A204.1 (cell line): ENCODE results near the gene BSCL2.
"Not testable (repeated sequence)": the region's sequence is repeated elsewhere in the genome, so short reads cannot be mapped to it uniquely, and the experiment has no call there.

Experiments used
- FAIRE-seq: peaks from 2 replicates; lab custom pipeline; 2012; peaks lifted over from hg19 to GRCh38; lab: Jason Lieb, UNC

The BSCL2 gene

DNA sequence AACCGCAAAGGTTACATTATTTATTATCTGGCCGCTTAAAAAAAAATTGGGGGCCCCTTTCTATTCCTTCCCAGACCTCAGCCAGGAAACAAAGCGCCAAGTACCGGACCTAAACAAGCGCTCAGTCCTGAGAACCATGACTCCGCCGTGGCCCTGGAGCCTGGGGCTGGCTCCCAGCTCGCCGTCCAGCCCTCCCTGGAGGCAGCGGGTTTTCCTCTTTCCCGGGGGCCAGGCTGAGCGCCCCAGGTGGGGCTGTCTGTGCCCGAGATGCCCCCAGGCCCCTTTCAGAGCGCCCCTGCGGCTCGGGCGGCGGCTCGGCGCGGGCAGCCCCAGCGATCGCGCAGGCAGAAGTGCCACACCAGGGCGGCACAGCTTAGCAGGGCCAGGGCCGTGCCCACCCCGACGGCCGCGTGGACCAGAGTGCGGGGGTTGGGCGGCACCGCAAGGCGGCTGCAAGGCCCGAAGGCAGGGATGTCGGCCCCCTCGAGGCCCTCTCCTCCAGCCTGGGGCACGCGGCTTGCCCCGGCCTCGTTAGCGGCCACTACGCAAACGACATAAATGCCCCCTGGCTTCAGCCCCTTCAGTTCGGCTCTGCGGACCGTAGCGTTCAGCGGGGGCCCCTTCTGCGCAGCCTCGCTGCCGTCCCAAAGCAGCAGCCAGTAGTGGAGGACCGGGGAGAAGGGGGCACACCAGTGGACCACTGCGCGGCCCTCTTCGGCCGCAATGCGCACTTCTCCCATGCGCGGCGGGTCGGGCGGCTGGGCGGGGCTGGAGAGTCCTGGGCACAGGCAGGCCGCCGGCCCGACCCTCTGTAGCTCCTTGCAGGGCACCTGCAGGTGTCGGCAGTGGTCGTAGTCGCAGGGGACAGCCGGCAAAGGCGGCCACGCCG, 19.5 kb downstream of the BSCL2 start:
- FAIRE-seq, result no peak

DNA sequence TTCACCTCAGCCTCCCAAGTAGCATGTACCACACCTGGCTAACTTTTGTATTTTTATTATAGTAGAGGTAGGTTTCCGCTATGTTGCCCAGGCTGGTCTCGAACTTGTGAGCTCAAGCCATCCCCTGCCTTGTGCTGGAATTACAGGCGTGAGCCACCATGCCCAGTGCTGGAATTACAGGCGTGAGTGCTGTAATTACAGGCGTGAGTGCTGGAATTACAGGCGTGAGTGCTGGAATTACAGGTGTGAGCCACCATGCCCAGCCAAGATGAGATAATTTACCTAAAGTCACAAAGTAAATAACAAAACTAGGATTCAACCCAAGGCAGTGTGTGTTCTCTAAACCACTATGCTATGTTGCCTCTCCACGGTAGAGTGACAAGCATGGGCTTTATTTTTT, 24.7 kb downstream of the BSCL2 start:
- FAIRE-seq, result no peak

DNA sequence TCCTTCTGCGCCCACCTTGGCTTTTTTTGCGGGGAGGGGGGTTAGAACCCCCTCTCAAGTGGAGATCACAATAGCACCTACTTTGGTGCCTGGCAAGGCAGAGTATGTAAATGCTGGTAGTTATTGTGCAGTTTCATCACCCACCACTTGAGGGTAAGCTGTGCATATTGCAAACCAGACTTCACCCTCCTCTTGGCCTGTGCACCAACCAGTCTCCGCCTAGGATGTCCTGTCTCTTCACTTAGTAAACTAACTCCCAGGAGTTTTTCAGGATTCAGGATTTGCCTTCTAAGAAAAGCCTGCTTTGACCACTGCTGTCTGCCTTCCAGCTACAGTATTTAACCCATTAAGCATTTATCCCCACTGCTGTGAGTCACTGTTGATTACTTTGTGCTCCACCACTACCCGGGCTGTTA, 26.4 kb downstream of the BSCL2 start:
- no peak for FAIRE-seq

DNA sequence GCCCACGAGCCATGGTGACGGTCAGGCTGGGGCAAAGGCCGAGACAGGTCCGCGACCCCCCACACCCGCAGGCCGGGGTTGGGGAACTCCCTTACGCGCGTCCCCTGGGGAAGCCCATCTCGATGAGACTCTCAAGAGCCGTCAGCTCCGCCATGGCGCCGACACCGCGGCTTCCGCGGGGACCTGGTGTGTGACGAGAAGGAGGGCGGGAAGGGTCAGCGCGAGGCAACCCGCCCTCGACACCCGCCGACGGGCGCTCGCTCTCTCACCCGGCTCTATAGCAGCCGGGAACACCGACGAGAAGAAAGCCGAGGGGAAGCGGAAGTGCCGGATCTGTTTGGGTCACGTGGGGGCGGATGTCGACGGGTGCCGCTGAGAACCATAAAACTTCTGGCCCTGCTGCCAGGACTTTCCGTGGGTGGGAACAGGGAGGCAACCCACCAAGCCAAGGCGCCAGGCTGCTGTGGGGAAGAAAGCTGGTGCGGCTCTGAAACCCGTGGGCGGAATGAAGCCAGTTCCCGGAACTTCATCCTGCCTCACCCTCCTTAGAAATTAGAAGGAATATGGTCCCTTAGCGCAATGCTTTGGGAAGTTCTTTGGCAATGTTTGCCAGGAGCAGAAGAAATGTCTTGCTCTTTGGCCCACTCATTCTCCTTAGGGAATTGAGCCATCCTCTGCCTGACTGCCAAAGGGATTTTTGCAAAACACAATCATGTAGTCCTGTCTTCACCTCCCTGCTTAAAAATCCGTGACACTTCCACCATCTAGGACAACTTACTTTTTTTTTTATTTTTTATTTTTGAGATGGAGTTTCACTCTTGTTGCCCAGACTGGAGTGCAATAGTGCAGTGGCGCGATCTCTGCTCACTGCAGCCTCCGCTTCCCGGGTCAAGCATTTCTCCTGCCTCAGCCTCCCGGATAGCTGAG, 28.2 kb downstream of the BSCL2 start, which contains the start of gene UBXN1:
Gene UBXN1 (minus strand): TSS at position 304 of the 927 bp plus-strand sequence. CDS start 150 bp downstream, at position 154.
- no peak for FAIRE-seq

DNA sequence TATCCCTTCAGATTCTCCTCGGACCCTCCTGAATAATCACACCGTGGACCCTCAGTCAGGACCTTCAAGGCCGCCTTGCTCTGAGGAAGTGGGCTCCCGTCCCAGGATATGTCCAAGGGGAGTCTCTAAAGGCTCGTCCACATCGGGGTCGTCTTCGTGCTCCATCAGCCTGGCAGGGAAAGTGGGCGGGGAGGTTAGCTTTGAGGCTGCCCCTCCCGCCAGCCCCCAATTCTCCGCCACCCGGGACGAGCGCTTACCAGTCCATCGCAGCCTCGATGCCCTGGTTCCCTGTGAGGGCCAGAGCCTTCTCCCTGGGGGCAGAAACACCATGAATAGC, 28.8 kb downstream of the BSCL2 start:
- FAIRE-seq, result no peak

DNA sequence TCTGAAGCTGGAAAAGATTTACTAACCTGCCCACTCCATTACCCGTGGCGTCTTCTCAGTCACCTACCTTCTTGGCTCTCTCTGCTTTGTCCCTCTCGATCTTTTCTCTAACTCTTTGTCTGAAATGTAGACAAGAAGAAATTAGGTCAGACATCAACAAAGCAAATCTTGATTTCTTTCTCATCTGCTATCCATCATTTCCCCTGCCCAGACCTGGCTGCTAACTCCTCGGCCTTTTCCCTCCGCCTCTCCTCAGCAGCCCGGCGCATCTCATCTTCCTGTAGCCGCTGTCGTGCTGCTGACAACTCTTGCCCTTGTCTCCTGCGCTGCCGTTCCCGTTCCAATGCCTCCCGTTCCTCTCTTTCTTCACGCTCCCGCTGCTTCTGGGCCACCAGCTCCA, 29.5 kb downstream of the BSCL2 start:
- no peak for FAIRE-seq

DNA sequence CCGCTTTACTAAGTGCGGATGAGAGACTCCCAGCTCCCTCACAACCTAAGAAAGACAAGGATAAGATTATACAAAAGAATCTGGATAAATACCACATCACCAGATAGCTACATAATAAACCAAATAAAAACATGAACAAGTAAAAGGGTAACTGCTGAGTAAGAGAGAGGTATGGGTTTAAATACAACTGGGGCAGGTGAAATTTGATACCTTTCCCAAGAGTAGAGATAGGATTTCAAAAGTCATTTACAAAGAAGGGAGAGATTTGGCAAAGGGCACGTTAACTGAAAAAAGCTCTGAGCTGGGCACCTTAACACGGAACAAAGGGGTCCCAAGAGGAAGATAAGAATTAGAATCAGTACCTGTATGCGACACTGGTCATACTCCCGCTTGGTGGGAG, 30.1 kb downstream of the BSCL2 start:
- no peak for FAIRE-seq

DNA sequence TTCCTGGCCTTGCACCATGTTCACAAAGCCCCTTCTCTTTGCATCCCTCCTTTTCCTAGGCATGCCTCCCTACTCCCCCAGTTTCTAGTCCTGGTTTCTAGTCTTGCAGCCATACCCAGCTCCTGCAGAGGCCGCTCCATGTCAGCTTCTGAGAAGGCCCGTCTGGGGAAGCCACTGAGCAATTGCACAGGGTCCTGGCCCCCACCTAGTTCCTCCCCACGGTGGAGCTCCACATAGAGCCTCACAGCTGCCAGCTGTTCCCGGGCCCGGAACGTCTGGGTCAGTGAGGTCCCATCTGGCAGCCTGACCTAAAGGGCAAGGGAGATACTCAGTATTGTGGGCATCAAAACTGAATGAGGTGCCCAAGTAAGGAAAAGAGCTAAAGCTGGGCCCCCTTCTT, 30.5 kb downstream of the BSCL2 start:
- FAIRE-seq, result no peak

DNA sequence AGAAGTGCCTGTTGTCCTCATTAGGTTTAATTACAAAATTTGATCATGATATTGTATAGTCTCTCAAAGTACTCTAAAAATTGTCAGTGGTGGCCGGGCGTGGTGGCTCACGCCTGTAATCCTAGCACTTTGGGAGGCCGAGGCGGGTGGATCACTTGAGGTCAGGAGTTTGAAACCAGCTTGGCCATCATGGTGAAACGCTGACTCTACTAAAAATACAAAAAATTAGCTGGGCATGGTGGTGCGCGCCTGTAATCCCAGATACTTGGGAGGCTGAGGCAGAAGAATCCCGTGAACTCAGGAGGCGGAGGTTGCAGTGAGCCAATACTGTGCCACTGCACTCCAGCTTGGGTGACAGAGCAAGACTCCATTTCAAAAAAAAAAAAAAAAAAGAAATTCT, 31.8 kb downstream of the BSCL2 start:
- not testable (repeated sequence) for FAIRE-seq

DNA sequence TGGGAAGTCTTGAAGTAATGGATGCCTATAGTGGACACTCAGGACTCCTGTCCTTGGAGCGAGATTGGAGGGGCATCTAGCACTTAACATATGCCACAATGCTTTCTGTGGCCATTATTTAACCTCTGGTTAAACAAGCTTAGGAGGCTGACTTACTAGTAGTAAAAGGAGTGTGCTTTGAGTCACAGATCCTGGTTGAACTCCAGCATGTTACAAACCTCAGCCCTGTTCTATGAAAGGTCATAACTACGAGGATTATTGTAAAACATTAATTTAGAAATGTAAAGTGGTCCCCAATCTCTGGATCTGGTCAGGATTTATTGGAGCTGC, 34.1 kb downstream of the BSCL2 start:
- no peak for FAIRE-seq

DNA sequence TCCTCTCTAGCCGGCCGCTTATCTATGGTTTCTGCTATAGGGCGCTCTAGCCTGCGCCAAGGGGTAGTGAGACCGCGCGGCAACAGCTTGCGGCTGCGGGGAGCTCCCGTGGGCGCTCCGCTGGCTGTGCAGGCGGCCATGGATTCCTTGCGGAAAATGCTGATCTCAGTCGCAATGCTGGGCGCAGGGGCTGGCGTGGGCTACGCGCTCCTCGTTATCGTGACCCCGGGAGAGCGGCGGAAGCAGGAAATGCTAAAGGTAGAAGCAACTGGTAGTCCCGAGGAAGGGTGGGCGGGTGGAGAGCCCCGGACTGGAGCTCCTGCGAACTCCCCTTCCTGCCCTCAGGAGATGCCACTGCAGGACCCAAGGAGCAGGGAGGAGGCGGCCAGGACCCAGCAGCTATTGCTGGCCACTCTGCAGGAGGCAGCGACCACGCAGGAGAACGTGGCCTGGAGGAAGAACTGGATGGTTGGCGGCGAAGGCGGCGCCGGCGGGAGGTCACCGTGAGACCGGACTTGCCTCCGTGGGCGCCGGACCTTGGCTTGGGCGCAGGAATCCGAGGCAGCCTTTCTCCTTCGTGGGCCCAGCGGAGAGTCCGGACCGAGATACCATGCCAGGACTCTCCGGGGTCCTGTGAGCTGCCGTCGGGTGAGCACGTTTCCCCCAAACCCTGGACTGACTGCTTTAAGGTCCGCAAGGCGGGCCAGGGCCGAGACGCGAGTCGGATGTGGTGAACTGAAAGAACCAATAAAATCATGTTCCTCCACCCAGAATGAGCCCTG, 35.4 kb downstream of the BSCL2 start, which contains the start of the genes LBHD1 and UQCC3:
Gene LBHD1 (minus strand): TSS at position 660 of the 782 bp plus-strand sequence. CDS start 2,236 bp downstream, outside the sequence.
Gene UQCC3 (plus strand): TSS at position 66 of the 782 bp plus-strand sequence. CDS start 73 bp downstream, at position 139.
- FAIRE-seq, result no peak

DNA sequence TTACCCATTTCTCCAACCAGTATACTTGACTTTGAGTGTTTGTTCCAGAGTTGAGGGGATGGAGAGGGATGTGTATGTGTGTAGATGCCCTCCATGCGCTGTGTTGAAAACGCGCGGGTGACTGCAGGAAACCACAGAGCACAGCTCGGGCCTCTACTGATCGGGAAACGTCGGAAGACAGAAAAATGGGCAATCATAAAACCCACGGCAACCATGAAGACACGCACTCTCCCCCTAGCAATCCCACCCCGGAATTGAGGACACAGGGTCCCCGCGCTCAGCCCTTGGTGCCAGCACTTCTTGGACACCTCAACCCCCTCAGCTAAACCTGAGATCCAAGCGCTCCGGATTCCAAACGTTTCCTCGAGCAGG, 36.0 kb downstream of the BSCL2 start:
- FAIRE-seq, result no peak

DNA sequence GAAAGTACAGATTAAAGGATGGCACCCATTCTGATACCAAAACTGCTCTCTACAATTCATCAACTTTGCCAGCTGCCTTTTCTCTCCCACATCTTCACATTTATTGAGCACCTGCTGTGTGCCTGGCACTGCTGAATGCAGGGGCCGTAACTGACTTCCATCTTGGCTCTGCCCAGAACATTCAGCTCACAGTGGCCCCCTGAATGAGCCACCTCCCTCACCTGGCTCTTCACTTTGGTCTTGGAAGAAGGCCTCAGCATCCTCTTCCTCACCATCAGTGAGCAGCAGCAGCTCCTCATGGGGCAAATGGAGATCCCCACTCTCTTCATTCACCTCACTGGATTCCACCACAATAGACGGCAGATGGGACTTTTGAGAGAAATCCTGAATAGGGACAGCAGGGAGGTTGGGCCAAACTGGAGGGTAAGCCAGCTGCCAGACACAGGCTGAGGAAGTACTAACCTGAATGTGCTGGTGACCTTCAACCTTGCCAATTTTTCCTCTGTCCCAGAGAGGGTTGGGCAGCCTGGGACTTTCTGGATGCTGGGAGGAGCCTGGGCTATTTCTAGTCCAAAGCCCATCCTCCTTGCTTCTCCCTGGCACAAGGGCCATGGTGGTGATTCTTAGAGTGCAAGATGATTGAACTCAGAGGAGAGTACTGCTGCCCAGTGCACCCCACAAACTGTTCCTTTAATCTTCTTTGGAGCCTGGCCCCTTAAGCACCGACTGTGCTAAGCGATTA, 37.6 kb downstream of the BSCL2 start:
- no peak for FAIRE-seq

DNA sequence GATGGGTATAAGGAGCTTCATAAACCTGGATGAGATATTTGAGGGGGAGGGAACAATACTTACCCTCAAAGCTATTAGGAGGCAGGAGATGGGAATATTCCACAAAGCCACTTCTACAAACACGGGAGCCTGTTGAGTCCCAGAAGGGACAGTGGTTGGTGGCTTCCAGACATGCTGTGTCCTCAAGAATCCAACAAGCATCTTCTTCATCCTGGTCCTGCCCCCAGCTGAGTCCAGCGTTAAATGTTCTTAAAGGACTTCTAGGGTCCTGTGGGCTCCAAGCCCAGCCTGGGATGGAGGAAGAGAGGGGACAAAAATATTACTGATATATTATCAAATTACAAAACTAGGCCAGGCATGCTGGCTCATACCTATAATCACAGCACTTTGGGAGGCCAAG, 39.8 kb downstream of the BSCL2 start:
- no peak for FAIRE-seq

DNA sequence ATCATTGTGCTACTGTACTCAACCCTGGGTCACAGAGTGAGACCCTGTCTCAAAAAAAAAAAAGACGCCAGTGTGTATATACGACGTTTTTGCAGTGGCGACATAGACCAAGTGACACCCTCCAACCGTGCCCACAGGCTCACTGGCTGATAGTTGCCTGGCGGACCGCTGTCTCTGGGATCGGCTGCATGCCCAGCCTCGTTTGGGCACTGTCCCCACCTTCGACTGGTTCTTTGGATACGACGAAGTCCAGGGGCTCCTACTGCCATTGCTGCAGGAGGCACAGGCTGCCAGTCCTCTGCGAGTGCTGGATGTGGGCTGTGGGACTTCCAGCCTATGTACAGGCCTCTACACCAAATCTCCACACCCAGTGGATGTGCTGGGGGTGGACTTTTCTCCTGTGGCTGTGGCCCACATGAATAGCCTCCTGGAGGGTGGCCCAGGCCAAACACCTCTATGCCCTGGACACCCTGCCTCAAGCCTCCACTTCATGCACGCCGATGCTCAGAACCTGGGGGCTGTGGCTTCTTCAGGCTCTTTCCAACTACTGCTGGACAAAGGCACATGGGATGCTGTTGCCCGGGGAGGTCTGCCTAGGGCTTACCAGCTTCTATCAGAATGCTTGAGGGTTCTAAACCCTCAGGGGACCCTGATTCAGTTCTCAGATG, 40.8 kb downstream of the BSCL2 start:
- FAIRE-seq, result no peak

DNA sequence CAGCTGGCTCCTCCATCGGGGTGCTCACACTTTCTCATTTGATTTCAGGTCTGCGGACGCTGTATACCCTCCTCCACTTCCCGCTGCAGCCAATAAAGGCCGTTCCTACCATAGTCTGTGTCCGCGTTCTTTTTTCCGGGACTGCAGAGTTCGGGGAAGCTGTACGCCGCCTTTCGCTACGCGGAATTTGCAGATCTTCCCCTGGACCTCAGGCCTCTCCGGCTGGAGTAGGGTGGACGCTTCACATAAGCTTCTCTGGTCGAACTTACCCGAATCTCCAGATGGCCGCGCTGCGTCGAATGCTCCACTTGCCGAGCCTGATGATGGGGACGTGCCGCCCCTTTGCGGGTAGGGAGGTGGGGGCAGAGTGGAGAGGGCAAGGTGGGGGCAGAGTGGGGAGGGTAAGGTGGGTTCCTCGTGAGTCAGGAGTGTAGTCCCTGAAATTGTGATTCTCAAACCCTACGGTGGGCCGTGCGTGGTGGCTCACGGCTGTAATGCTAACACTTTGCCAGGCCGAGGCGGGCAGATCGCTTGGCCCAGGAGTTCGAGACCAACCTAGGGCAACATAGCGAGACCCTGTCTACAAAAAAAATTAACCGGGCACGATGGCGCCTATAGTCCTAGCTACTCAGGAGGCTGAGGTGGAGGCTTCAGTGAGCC, 41.5 kb downstream of the BSCL2 start:
- FAIRE-seq, result no peak

DNA sequence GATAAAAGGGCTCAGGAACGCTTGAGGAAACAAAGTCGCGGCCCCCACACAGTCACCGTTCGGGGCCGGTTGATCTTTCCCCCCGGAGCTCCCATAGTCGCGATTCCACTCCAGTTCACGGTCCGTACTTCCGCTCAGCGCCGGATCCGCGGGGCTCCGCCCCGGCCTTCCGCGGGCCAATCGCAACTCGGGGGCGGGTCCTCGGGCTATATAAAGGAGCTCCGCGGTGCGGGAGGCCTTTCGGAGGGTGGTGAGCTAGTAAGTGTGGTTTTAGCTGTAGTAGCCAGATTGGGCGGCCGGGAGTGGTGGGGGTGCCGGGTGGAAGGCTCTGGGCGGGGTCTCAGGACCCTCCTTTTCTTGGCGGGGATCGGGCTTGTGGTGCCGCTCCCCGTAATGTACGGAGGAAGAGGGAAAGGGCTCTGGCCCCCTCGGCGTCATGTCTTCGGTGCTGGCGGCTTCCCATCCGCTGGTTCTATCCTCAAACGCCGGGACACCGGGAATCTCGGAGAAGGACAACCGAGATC, 42.1 kb downstream of the BSCL2 start, which contains the start of the genes C11orf98 and CSKMT:
Gene C11orf98 (minus strand): TSS at position 136 of the 524 bp plus-strand sequence. CDS start 41 bp downstream, at position 95.
Gene CSKMT (plus strand): TSS at position 238 of the 524 bp plus-strand sequence. CDS start 568 bp downstream, outside the sequence.
- FAIRE-seq, result peak; percentile 69

DNA sequence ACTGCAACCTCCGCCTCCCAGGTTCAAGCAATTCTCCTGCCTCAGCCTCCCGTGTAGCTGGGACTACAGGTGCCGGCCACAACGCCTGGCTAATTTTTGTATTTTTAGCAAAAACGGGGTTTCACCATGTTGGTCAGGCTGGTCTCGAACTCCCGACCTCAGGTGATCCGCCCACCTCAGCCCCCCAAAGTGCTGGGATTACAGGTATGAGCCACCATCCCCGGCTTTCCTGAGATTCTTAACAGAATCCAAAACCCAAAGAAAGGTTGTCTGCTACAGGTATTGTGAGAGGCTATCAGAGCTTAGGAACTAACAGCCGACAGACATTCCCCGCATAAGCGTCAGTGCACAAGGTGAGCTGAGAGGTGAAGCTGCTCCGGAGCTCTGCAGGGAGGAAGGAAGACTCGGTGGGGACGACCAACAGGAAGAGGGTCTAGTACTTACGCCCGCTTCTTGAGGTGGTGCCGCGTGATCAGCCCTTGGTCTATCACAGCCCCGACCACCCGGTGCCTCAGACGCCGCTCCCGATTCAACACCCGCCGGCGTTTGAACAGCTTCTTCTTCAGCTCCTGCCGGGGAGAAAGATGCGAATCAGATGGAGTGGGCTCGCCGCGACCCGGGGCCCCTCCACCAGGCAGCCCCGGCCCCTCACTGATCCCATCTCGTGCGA, 42.7 kb downstream of the BSCL2 start:
- FAIRE-seq, result no peak

DNA sequence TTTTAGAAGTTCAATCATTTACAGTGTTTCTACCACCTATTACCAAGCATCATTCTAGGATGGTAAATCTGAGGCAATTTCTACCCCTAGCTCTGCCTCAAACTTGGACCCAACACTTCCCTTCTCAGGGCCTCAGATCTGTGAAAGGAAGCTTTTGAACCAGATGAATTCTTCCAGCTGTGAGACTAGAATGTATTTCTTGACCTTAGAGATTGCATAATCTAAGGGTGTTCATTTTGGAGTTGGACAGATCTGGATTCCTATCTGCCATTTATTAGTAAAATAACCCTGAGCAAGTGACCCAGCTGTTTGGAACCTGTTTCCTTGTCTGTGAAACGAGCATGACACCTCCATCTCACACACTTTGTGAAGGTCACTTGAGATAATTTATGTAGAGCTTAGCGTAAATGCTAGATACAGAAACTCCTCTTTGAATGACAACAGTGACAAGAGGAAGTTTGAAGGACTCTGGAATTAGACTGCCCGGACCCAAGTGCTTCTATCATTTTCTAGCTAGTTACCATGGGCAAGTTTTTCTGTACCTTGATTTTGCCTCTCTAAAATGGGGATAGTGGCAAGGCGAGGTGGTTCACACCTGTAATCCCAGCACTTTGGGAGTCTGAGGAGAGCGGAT, 50.3 kb downstream of the BSCL2 start:
- no peak for FAIRE-seq
